H1 (cell line): ENCODE measurements around the gene ST3GAL3. TPM values are rescaled to one million over a fixed set of nuclear protein-coding genes. Genes with fewer than 3 reads are reported as not detected.

Experiments
- CBX8 ChIP-seq: fragments of 300-800, 300-1000 bp; sonication (generic); IDR thresholded peaks from 2 replicates; pipeline ENCODE4 v1.7.1; 2016; ENCODE audit warnings: low read depth, low read length, borderline replicate concordance
- SIN3A ChIP-seq, 2 experiments: IDR thresholded peaks in 1 of 2; conservative IDR thresholded peaks in 1 of 2; 2 replicates each; pipeline ENCODE4 v1.6.1; 2011 to 2012; ENCODE audit warnings: low read length in 2 of 2, improper control_type of control experiment in 1 of 2, low read depth in 1 of 2, mild to moderate bottlenecking in 1 of 2
- SIX5 ChIP-seq: IDR thresholded peaks from 2 replicates; pipeline ENCODE4 v1.6.1; 2011; ENCODE audit warnings: mild to moderate bottlenecking, low read depth, low read length
- TEAD4 ChIP-seq: IDR thresholded peaks from 2 replicates; pipeline ENCODE4 v1.6.1; 2012; ENCODE audit warnings: low read depth, low read length, inconsistent platforms, mixed read lengths
- polyA plus RNA-seq, 7 experiments: library from polyadenylated mRNA; depleted of rRNA in 3 of 7; stranded (reverse) in 5 of 7; unstranded in 2 of 7; fragments of >200 nt in 5 of 7; fragments of 200-250 nt in 2 of 7; gene quantifications; 1 replicate in 5 of 7; 2 replicates in 1 of 7; 4 replicates in 1 of 7; pipeline versions ENCODE4 v1.2.1 to v1.2.3, GENCODE V29; 2011 to 2013; ENCODE audit warnings: missing spikeins in 2 of 7, mixed read lengths in 2 of 7
- total RNA-seq: library from RNA; stranded (reverse); fragmentation: NEBNext Ultra II Directional; extraction: Animal tissue kit (Norgen Biotek cat#: 25700); gene quantifications from 2 replicates; pipeline ENCODE4 v1.2.1, GENCODE V29; 2021
- TF ChIP-seq, protein P1 (sequence below): fragments of 300-600 bp; sonication (generic); IDR thresholded peaks from 2 replicates; pipeline ENCODE4 v1.7.1; 2012; ENCODE audit warnings: low read length, moderate library complexity, mild to moderate bottlenecking, inconsistent platforms; ENCODE audit not compliant: insufficient replicate concordance

The ST3GAL3 gene
- total and polyA plus RNA-seq, 2 of the 8 experiments (the other 6 are each of a cell fraction or from before 2014, with no cell fraction given), result 6.8 to 7.0 TPM

DNA sequence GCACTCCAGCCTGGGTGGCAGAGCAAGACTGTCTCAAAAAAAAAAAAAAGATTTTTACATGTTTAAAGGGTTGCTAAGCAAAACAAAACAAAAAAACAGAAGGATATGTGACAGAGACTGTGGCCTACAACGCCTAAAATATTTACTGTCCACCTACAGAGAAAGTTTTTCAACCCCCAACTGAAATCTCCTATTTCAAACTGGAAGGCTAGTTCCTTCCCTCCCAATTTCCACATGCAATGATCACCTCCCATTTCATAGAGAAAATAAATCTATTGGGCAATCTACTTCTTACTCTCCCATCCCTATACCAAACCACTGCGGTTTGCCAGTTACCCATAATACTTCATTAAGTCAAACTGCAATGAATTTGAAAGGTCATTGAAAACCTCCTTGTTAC is 74.2 kb downstream of the ST3GAL3 start (continued):
- TF ChIP-seq SIX5 (no peak), SIN3A (conservative IDR thresholded peaks at IDR 0.05 in 1 of 2, IDR thresholded peaks at IDR 0.05 in 1 of 2; ENCODE audit: low read depth in 1 of 2, low read length in 2 of 2) (no peak), CBX8 (no peak), TEAD4 (no peak)
- TF ChIP-seq, protein P1, sequence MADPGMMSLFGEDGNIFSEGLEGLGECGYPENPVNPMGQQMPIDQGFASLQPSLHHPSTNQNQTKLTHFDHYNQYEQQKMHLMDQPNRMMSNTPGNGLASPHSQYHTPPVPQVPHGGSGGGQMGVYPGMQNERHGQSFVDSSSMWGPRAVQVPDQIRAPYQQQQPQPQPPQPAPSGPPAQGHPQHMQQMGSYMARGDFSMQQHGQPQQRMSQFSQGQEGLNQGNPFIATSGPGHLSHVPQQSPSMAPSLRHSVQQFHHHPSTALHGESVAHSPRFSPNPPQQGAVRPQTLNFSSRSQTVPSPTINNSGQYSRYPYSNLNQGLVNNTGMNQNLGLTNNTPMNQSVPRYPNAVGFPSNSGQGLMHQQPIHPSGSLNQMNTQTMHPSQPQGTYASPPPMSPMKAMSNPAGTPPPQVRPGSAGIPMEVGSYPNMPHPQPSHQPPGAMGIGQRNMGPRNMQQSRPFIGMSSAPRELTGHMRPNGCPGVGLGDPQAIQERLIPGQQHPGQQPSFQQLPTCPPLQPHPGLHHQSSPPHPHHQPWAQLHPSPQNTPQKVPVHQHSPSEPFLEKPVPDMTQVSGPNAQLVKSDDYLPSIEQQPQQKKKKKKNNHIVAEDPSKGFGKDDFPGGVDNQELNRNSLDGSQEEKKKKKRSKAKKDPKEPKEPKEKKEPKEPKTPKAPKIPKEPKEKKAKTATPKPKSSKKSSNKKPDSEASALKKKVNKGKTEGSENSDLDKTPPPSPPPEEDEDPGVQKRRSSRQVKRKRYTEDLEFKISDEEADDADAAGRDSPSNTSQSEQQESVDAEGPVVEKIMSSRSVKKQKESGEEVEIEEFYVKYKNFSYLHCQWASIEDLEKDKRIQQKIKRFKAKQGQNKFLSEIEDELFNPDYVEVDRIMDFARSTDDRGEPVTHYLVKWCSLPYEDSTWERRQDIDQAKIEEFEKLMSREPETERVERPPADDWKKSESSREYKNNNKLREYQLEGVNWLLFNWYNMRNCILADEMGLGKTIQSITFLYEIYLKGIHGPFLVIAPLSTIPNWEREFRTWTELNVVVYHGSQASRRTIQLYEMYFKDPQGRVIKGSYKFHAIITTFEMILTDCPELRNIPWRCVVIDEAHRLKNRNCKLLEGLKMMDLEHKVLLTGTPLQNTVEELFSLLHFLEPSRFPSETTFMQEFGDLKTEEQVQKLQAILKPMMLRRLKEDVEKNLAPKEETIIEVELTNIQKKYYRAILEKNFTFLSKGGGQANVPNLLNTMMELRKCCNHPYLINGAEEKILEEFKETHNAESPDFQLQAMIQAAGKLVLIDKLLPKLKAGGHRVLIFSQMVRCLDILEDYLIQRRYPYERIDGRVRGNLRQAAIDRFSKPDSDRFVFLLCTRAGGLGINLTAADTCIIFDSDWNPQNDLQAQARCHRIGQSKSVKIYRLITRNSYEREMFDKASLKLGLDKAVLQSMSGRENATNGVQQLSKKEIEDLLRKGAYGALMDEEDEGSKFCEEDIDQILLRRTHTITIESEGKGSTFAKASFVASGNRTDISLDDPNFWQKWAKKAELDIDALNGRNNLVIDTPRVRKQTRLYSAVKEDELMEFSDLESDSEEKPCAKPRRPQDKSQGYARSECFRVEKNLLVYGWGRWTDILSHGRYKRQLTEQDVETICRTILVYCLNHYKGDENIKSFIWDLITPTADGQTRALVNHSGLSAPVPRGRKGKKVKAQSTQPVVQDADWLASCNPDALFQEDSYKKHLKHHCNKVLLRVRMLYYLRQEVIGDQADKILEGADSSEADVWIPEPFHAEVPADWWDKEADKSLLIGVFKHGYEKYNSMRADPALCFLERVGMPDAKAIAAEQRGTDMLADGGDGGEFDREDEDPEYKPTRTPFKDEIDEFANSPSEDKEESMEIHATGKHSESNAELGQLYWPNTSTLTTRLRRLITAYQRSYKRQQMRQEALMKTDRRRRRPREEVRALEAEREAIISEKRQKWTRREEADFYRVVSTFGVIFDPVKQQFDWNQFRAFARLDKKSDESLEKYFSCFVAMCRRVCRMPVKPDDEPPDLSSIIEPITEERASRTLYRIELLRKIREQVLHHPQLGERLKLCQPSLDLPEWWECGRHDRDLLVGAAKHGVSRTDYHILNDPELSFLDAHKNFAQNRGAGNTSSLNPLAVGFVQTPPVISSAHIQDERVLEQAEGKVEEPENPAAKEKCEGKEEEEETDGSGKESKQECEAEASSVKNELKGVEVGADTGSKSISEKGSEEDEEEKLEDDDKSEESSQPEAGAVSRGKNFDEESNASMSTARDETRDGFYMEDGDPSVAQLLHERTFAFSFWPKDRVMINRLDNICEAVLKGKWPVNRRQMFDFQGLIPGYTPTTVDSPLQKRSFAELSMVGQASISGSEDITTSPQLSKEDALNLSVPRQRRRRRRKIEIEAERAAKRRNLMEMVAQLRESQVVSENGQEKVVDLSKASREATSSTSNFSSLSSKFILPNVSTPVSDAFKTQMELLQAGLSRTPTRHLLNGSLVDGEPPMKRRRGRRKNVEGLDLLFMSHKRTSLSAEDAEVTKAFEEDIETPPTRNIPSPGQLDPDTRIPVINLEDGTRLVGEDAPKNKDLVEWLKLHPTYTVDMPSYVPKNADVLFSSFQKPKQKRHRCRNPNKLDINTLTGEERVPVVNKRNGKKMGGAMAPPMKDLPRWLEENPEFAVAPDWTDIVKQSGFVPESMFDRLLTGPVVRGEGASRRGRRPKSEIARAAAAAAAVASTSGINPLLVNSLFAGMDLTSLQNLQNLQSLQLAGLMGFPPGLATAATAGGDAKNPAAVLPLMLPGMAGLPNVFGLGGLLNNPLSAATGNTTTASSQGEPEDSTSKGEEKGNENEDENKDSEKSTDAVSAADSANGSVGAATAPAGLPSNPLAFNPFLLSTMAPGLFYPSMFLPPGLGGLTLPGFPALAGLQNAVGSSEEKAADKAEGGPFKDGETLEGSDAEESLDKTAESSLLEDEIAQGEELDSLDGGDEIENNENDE, result no peak
